Measurements from ENCODE around the gene SLCO1B3. TPM values are rescaled to one million over a fixed set of nuclear protein-coding genes. Genes with fewer than 3 reads are reported as not detected.

Gene SLCO1B3
- total RNA-seq, 1 donor from 2014 or later = not detected

DNA sequence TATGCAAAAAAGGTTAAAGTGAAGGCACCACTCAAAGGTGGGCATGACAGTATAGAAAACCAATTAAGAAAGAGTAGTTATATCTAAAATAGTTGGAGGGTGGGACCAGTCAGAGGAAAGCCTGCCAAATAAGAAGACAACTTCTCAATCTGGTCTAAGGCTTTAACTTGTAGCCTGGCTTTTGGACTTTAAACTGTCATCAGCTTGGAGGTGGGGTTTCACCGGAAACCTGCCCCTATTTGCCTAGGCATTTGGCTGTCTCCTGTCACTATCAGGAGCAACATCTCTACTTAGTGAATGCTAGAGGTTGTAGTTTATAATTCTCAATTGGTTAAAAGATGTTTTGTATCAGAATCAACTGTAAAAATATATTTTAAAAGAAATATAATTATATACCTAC, 107.3 kb downstream of the SLCO1B3 start:
- H3K4me1 Mint-ChIP-seq (ENCODE audit: low read depth) = no peaks in the 10 kb centered on the region
- no peaks in the 10 kb centered on the region for H3K36me3 Mint-ChIP-seq (ENCODE audit: low read depth)
- TF ChIP-seq, protein P1, sequence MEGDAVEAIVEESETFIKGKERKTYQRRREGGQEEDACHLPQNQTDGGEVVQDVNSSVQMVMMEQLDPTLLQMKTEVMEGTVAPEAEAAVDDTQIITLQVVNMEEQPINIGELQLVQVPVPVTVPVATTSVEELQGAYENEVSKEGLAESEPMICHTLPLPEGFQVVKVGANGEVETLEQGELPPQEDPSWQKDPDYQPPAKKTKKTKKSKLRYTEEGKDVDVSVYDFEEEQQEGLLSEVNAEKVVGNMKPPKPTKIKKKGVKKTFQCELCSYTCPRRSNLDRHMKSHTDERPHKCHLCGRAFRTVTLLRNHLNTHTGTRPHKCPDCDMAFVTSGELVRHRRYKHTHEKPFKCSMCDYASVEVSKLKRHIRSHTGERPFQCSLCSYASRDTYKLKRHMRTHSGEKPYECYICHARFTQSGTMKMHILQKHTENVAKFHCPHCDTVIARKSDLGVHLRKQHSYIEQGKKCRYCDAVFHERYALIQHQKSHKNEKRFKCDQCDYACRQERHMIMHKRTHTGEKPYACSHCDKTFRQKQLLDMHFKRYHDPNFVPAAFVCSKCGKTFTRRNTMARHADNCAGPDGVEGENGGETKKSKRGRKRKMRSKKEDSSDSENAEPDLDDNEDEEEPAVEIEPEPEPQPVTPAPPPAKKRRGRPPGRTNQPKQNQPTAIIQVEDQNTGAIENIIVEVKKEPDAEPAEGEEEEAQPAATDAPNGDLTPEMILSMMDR (IDR thresholded peaks at IDR 0.05) = no peak
- no peak for DNase-seq (ENCODE audit: low spot score)
- H3K27ac Mint-ChIP-seq (ENCODE audit: unreplicated experiment) = no peak overlapping the region
- no peaks in the 10 kb centered on the region for H3K27me3 Mint-ChIP-seq (ENCODE audit: low read depth)
- no peak overlapping the region for H3K4me3 Mint-ChIP-seq (ENCODE audit: unreplicated experiment)
- peaks cover 8% of the 10 kb centered on the region for H3K9me3 Mint-ChIP-seq (ENCODE audit: low read depth)

DNA sequence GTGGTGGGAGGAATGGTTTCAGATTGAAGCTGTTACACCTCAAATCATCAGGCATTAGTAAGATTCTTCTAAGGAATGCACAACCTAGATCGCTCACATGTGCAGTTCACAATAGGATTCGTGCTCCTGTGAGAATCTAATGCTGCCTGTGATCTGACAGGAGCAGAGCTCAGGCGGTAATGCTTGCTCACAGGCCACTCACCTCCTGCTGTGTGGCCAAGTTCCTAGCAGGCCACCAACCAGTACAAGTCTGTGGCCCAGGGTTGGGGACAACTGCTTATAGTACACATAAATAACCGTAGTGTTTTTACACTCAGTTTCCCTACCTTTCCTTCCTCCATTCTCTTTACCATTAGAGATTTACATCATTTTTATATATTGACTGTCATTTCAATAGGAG, 121.4 kb downstream of the SLCO1B3 start:
- no peaks in the 10 kb centered on the region for H3K36me3 Mint-ChIP-seq (ENCODE audit: low read depth)
- peaks cover 17% of the 10 kb centered on the region for H3K27me3 Mint-ChIP-seq (ENCODE audit: low read depth)
- no peak overlapping the region for H3K27ac Mint-ChIP-seq (ENCODE audit: unreplicated experiment)
- no peaks in the 10 kb centered on the region for H3K4me1 Mint-ChIP-seq (ENCODE audit: low read depth)
- TF ChIP-seq, protein P1 (IDR thresholded peaks at IDR 0.05) = no peak
- DNase-seq (ENCODE audit: low spot score) = no peak
- peaks cover 19% of the 10 kb centered on the region for H3K9me3 Mint-ChIP-seq (ENCODE audit: low read depth)
- no peak overlapping the region for H3K4me3 Mint-ChIP-seq (ENCODE audit: unreplicated experiment)

DNA sequence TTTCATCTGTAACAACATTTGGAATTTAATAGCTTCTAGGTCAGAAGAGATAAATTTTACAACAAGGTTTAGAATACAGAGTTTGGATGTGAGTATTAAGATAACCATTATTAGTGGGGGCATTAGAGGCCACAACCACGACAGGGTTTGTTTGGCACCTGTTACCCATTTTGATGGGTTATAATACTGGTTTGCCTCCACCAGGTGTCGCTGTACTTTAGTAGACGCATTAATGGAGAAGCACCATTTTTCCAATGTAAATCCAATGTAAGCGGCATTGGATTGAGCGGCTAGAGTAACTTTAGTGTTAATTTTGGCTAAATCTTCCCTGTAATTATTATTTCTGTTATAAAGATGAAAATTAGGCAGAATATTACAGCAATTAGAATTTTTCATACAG, 136.2 kb downstream of the SLCO1B3 start:
- Mint-ChIP-seq H3K36me3 (ENCODE audit: low read depth) (no peaks in the 10 kb centered on the region), H3K27me3 (ENCODE audit: low read depth) (peaks cover 27% of the 10 kb centered on the region), H3K9me3 (ENCODE audit: low read depth) (no peaks in the 10 kb centered on the region), H3K4me1 (ENCODE audit: low read depth) (no peaks in the 10 kb centered on the region), H3K4me3 (ENCODE audit: unreplicated experiment) (no peak overlapping the region), H3K27ac (ENCODE audit: unreplicated experiment) (no peak overlapping the region)
- TF ChIP-seq, protein P1 (IDR thresholded peaks at IDR 0.05) = peak; percentile 80
- no peak for DNase-seq (ENCODE audit: low spot score)

DNA sequence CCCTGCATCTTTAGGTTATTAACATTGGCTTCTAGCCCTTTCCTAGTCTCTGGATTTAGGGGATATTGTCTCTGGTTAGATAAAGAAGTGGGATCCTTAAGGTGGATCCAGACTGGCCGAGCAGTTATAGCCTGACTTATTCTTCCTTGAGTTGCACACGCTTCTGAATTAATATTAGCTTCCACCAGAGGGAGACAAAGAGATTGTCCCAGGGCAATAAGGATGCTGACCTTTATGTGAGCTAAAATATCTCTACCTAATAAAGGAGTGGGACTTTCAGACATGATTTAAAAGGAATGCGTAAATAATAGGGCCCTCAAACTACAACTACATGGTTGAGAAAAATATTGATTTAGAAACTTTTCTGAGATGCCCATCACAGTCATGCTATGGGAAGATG, 139.7 kb downstream of the SLCO1B3 start:
- no peaks in the 10 kb centered on the region for H3K9me3 Mint-ChIP-seq (ENCODE audit: low read depth)
- H3K4me1 Mint-ChIP-seq (ENCODE audit: low read depth) = no peaks in the 10 kb centered on the region
- no peak overlapping the region for H3K4me3 Mint-ChIP-seq (ENCODE audit: unreplicated experiment)
- H3K36me3 Mint-ChIP-seq (ENCODE audit: low read depth) = no peaks in the 10 kb centered on the region
- DNase-seq (ENCODE audit: low spot score) = no peak
- TF ChIP-seq, protein P1 (IDR thresholded peaks at IDR 0.05) = peak; percentile 76
- no peak overlapping the region for H3K27ac Mint-ChIP-seq (ENCODE audit: unreplicated experiment)
- peaks cover 40% of the 10 kb centered on the region for H3K27me3 Mint-ChIP-seq (ENCODE audit: low read depth)

DNA sequence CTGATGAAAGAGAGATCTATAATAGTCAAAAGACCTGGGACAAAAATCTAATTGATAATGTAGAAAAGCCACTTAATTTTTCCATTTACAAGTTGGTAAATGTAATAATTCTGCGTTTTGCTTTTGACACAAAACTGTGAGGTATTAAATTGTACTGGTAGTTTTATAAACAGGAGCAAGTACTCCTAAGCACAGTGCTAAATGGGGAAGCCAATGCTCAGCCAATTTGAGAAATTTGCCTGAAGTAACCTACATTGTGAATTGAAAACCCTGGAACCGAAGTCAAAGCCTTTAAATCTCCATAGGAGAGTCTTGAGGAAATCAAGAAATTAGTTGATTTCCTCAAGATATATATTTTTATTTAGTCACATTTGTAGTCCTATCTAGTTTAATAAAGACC, 152.8 kb downstream of the SLCO1B3 start:
- TF ChIP-seq, protein P1 (IDR thresholded peaks at IDR 0.05) = no peak
- Mint-ChIP-seq H3K36me3 (ENCODE audit: low read depth) (no peaks in the 10 kb centered on the region), H3K27me3 (ENCODE audit: low read depth) (peaks cover 6% of the 10 kb centered on the region), H3K4me3 (ENCODE audit: unreplicated experiment) (no peak overlapping the region), H3K4me1 (ENCODE audit: low read depth) (no peaks in the 10 kb centered on the region), H3K27ac (ENCODE audit: unreplicated experiment) (no peak overlapping the region), H3K9me3 (ENCODE audit: low read depth) (peaks cover 14% of the 10 kb centered on the region)
- no peak for DNase-seq (ENCODE audit: low spot score)
